ENCODE measurements around the gene SHPK.
A peak's percentile ranks its signal among the peaks of the same experiment; 100 is the strongest.

SHPK gene

DNA sequence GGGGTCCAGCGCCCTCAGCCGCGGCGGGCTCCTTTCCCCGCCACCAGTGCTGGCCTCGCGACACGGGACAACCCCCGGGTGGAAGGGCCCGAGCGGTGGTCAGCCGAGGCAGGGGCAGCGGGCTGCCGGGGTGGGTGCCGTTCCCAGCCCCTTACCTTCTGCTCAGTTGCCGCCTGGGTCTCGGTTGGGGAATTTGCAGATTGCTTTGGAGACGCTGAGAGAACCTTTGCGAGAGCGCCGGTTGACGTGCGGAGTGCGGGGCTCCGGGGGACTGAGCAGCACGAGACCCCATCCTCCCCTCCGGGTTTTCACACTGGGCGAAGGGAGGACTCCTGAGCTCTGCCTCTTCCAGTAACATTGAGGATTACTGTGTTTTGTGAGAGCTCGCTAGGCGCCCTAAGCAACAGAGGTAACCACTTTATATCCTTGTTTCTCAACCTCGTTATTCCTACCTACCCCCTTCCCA lies 891 bp upstream of the SHPK start:
- H3K27ac ChIP-seq (ENCODE audit: low read depth, low read length, poor library complexity, severe bottlenecking): no peak overlapping the region
- H3K79me2 ChIP-seq (ENCODE audit: insufficient read depth, low read length): no peaks in the 10 kb centered on the region
- H2AFZ ChIP-seq (ENCODE audit: low read length): no peak overlapping the region
- H4K20me1 ChIP-seq (ENCODE audit: insufficient read depth, low read length): no peaks in the 10 kb centered on the region
- H3K4me3 ChIP-seq (ENCODE audit: low read depth, low read length, poor library complexity, severe bottlenecking): peak overlapping the region; percentile 85
- peak overlapping the region; percentile 77 for H3K4me2 ChIP-seq (ENCODE audit: low read length)
- no peaks in the 10 kb centered on the region for H3K9me2 ChIP-seq (ENCODE audit: low read depth, low read length)
- TF ChIP-seq EZH2 (IDR thresholded peaks at IDR 0.05; ENCODE audit: borderline replicate concordance, low read length) (no peak), CTCF (IDR thresholded peaks at IDR 0.05; ENCODE audit: low read length) (no peak)
- peaks cover 5% of the 10 kb centered on the region for H3K36me3 ChIP-seq (ENCODE audit: insufficient read depth, low read length)
- no peaks in the 10 kb centered on the region for H3F3A ChIP-seq (ENCODE audit: insufficient read depth, low read length)
- no peaks in the 10 kb centered on the region for H3K9me3 ChIP-seq (ENCODE audit: low read length)
- H3K4me1 ChIP-seq (ENCODE audit: insufficient read depth, low read length, severe bottlenecking): peaks cover 20% of the 10 kb centered on the region
- no peaks in the 10 kb centered on the region for H3K27me3 ChIP-seq (ENCODE audit: insufficient read depth, low read length)
- H3K9ac ChIP-seq (ENCODE audit: low read length): peak overlapping the region; percentile 81

DNA sequence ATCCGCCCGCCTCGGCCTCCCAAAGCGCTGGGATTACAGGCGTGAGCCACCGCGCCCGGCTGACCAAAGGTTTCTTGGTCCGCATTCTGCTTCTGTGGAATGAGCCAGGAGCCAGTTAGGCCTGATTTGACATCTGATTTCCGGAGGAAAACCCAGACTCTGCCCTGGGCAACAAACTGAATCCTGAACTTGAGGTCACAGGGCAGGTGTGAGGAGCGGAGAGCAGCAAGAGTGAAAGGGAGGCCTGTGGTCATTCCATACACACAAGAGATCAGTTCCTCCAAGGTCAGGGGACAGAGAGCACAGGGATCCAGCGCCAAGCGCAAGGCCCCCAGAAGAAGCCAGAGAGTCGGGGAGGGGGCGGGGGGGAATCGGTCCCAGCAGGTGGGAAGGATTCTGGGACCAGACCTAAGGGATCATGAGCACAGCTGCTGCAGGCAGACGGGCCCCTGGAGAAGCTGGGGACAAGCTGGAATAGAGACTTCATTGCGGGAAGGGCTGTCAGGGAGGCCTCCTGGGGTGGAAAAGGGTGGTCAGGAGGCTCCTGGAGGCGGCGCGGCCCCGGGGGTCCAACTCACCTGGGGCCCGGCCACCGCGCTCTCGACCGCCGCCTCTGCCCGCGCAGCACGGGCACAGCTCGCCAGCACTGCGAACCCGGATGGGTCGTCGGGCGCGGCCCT lies 436 bp downstream of the SHPK start:
- peaks cover 20% of the 10 kb centered on the region for H3K4me1 ChIP-seq (ENCODE audit: insufficient read depth, low read length, severe bottlenecking)
- H3K4me2 ChIP-seq (ENCODE audit: low read length): peak overlapping the region; percentile 81
- no peak overlapping the region for H2AFZ ChIP-seq (ENCODE audit: low read length)
- no peaks in the 10 kb centered on the region for H3K9me2 ChIP-seq (ENCODE audit: low read depth, low read length)
- TF ChIP-seq EZH2 (IDR thresholded peaks at IDR 0.05; ENCODE audit: borderline replicate concordance, low read length) (no peak), CTCF (IDR thresholded peaks at IDR 0.05; ENCODE audit: low read length) (no peak)
- H3K79me2 ChIP-seq (ENCODE audit: insufficient read depth, low read length): no peaks in the 10 kb centered on the region
- H3K27me3 ChIP-seq (ENCODE audit: insufficient read depth, low read length): no peaks in the 10 kb centered on the region
- H3K4me3 ChIP-seq (ENCODE audit: low read depth, low read length, poor library complexity, severe bottlenecking): peak overlapping the region; percentile 85
- H3K27ac ChIP-seq (ENCODE audit: low read depth, low read length, poor library complexity, severe bottlenecking): no peak overlapping the region
- H3K9ac ChIP-seq (ENCODE audit: low read length): peak overlapping the region; percentile 81
- H3K9me3 ChIP-seq (ENCODE audit: low read length): no peaks in the 10 kb centered on the region
- H3K36me3 ChIP-seq (ENCODE audit: insufficient read depth, low read length): peaks cover 5% of the 10 kb centered on the region
- H4K20me1 ChIP-seq (ENCODE audit: insufficient read depth, low read length): no peaks in the 10 kb centered on the region
- no peaks in the 10 kb centered on the region for H3F3A ChIP-seq (ENCODE audit: insufficient read depth, low read length)

GRCh38 chr17:3632287-3632686 lies 3.8 kb downstream of the SHPK start:
- no peak overlapping the region for H3K4me3 ChIP-seq (ENCODE audit: low read depth, low read length, poor library complexity, severe bottlenecking)
- no peaks in the 10 kb centered on the region for H3K9me2 ChIP-seq (ENCODE audit: low read depth, low read length)
- H3K27me3 ChIP-seq (ENCODE audit: insufficient read depth, low read length): no peaks in the 10 kb centered on the region
- no peaks in the 10 kb centered on the region for H3K9me3 ChIP-seq (ENCODE audit: low read length)
- no peaks in the 10 kb centered on the region for H3F3A ChIP-seq (ENCODE audit: insufficient read depth, low read length)
- H2AFZ ChIP-seq (ENCODE audit: low read length): no peak overlapping the region
- no peaks in the 10 kb centered on the region for H3K79me2 ChIP-seq (ENCODE audit: insufficient read depth, low read length)
- H3K9ac ChIP-seq (ENCODE audit: low read length): no peak overlapping the region
- no peak overlapping the region for H3K27ac ChIP-seq (ENCODE audit: low read depth, low read length, poor library complexity, severe bottlenecking)
- no peaks in the 10 kb centered on the region for H4K20me1 ChIP-seq (ENCODE audit: insufficient read depth, low read length)
- H3K36me3 ChIP-seq (ENCODE audit: insufficient read depth, low read length): peaks cover 28% of the 10 kb centered on the region
- no peak overlapping the region for H3K4me2 ChIP-seq (ENCODE audit: low read length)
- no peak for TF ChIP-seq EZH2 (IDR thresholded peaks at IDR 0.05; ENCODE audit: borderline replicate concordance, low read length)
- no peak for TF ChIP-seq CTCF (IDR thresholded peaks at IDR 0.05; ENCODE audit: low read length)
- H3K4me1 ChIP-seq (ENCODE audit: insufficient read depth, low read length, severe bottlenecking): peaks cover 7% of the 10 kb centered on the region

All from OCI-LY1 (cell line).